HG03196 (cell line): ENCODE results near the gene HBS1L.

Experiments
- ATAC-seq: cut with Tn5 transposase; IDR thresholded peaks from one replicate; pipeline ENCODE4 v1.9.1; 2021; ENCODE audit not compliant: unreplicated experiment

HBS1L gene

DNA sequence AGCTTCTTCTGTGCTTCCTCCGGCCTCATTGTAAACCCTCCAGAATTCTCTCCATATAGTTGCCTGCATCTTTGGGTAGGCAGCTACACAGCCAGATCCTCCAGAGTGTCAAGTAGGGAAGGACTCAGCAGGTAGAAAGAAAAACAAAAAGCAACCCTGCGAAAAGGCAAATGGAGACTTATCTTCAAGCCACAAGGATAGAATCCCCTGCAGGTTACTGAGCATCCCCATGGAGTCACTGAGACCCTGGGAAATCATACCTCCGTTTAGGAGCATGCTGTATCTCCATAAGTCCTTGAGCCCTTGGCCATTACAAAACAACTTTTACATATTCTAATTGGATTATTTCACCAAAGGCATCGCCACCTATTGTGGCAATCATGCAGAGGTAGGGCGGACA lies 133.3 kb downstream of the HBS1L start:
- ATAC-seq = no peak

DNA sequence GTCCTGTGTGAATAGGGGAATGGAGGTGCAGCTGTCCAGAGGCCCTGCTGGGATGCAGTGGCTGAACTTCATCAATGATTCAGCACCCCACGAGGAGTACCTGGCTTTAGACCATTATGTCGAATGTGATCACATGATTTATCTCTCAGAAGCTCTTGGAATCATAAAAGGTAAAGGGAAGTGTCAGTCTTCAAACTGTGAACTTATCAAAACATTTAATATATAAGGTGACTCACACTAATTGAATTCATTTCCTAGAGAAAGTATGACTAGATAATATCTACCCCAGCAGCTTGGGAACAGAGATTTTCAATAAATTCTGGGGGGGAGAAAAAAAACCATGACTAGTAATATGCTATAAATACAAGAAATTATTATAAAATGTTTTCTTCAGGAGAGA lies 134.2 kb downstream of the HBS1L start:
- no peak for ATAC-seq

DNA sequence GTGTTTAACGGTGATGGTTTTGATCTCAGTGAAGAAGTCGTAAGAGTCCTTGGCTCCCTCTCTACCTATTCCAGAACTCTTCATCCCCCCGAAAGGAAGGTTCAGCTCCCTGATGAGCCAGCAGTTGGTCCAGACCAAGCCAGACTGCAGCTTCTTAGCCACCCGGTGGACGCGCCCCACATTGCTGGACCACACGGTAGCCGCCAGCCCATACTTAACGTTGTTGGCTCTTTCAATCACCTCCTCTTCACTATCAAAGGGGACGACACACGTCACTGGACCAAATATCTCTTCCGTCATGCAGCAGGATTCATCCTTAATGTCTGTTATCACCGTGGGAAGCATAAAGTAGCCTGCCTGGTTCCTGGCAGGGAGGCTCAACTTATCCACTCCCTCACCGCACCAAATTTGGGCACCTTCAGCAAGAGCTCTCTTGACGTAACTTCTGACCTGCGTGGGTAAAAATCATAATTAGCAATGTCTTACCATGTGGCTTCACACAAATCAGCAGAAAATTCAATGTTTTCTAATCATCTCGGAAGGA lies 136.1 kb downstream of the HBS1L start:
- no peak for ATAC-seq

DNA sequence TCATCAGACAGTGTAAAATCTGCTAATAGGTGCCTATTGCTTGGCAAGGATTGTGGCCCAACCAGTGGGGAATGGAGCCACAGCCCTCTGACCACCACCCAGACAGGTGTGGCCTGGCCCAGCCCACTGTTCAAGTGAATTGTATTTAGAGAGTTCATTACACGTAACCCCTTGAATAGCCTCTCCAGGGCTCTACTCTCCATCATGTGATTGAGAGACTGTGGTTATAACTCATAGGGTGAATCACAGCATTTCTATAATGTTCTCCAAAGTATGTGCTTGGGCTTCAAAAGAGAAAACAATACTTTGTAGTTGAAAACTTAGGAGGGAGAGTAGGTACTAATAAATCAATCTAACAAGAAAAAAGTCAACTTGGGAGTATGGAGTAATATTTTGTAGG lies 143.1 kb downstream of the HBS1L start:
- ATAC-seq = no peak

DNA sequence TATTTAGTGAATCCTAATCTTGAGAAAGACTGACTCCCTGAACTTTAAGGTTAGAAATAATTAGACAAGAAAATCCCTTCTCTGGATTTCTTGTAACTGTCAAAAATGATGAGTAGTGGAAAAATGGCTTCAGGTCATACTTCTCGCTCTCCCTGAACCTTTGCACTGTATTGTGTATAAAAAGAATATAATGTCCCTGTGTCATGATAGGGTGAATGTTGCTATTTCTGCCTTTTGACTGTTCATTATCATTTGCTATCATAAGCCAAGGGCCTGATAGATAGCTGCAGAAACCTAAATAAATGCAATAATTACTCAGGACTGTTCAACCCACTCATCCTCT lies 144.1 kb downstream of the HBS1L start:
- ATAC-seq = no peak
